Stimulated activated memory B cell treated with anti-CD40 and anti-IgM and Interleukin-4, amounts not matched to agents 10 μg/mL and 1 μg/mL and 100 μg/mL, for 72 hours (primary cell): ENCODE measurements around the gene CYP26C1.
"Not testable (repeated sequence)": the region's sequence is repeated elsewhere in the genome, so short reads cannot be mapped to it uniquely, and the experiment has no call there.

Source experiments
- ATAC-seq: fragments of 150-1000 bp; cut with Tn5 transposase; 2 replicates; pipeline ENCODE4 v1.10.0; 2021
- H3K27ac Mint-ChIP-seq: one replicate; pipeline ENCODE4 v1.8.0; 2022; ENCODE audit warnings: mild to moderate bottlenecking, mixed read lengths
- H3K27me3 Mint-ChIP-seq: one replicate; pipeline ENCODE4 v1.8.0; 2022; ENCODE audit warnings: mixed read lengths
- H3K36me3 Mint-ChIP-seq: one replicate; pipeline ENCODE4 v1.8.0; 2022; ENCODE audit warnings: mixed read lengths
- H3K4me1 Mint-ChIP-seq: one replicate; pipeline ENCODE4 v1.8.0; 2022; ENCODE audit warnings: mixed read lengths
- H3K4me3 Mint-ChIP-seq: one replicate; pipeline ENCODE4 v1.8.0; 2022; ENCODE audit warnings: mild to moderate bottlenecking, moderate library complexity, mixed read lengths
- H3K9me3 Mint-ChIP-seq: one replicate; pipeline ENCODE4 v1.8.0; 2022; ENCODE audit warnings: mixed read lengths

The CYP26C1 gene

DNA sequence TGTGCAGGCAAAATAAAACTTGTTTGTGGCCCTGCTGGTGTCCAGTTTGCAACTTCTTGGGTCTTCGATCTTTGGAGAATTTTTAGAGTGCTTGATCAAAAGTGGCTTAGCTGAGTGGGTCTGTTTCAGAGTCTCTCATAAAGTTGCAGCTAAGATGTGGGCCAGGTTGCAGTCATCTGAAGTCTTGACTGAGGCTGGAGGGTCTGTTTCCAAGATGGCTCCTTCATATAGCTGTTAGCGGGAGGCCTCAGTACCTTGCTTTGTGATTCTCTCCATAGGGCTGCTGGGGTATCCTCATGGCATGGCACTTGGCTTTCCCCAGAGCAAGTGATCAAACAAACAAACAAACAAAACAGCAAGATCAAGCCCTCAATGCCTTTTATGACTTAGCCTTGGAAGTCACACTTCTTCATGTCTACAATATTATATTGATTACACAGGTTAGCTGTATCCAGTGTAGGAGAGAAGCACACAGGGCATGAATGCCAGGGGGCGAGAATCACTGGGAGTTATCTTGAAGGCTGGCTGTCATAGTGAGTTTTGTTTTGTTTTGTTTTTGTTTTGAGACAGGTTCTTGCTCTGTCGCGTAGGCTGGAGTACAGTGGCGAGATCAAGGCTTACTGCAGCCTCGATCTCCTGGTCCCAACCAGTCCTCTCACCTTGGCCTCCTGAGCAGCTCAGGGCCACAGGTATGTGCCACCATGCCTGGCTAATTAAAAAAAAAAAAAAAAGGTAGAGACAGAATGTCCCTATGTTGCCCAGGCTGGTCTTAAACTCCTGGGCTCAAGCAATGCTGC, 23.3 kb downstream of the CYP26C1 start:
- Mint-ChIP-seq H3K4me1 (peaks cover 13% of the 10 kb centered on the region), H3K4me3 (no peak overlapping the region), H3K27me3 (peaks cover 46% of the 10 kb centered on the region), H3K9me3 (no peaks in the 10 kb centered on the region), H3K27ac (no peak overlapping the region), H3K36me3 (no peaks in the 10 kb centered on the region)
- no peak for ATAC-seq

DNA sequence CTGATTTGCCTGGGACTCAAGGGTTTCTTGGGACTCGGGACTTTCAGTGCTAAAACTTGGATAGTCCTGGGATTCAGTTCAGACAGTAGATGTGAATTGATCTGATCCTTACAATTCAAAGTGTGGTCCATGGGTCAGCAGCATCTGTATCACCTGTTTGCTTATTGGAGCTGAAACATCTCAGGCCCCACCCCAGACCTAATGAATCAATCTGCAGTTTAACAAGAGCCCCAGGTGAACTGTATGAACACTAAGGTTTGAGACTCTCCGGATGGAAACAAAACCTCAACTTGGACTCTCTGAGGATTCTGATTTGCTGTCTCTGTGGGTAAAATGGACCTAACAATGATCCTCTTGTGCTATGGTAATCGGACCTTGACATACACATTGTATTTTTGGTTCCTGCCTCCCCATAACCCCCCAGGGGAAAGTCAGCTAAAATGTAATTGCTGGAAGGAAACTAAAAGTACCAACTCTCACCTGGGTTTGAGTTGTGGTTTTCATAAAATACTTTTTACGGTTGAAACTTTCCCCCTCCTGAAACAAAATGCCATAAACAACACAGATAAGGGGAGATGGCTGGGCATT, 24.8 kb downstream of the CYP26C1 start:
- H3K36me3 Mint-ChIP-seq = no peaks in the 10 kb centered on the region
- no peak overlapping the region for H3K27ac Mint-ChIP-seq
- peak; percentile 9 for ATAC-seq
- H3K27me3 Mint-ChIP-seq = peaks cover 40% of the 10 kb centered on the region
- peaks cover 8% of the 10 kb centered on the region for H3K4me1 Mint-ChIP-seq
- H3K9me3 Mint-ChIP-seq = no peaks in the 10 kb centered on the region
- no peak overlapping the region for H3K4me3 Mint-ChIP-seq

DNA sequence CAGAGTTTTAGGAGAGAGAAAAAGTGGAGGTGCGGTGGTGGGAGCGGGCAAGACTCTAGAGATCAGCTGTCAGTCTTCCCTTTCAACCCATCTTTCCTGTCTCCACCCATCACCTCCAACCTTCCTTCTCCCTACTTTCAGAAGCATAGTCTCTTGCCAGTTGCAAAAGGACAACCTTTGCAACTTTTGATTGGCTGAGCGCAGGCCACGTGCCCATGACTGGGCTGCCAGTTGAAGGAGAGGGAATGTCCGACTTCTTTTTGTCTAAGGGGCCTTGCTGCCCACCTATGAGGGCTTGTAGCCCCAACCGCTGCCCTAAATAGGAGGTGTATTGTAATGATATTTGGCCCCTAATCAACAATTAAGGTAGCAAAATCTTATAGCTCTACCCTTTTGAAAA, 25.7 kb downstream of the CYP26C1 start:
- peaks cover 7% of the 10 kb centered on the region for H3K4me1 Mint-ChIP-seq
- no peak overlapping the region for H3K4me3 Mint-ChIP-seq
- peaks cover 40% of the 10 kb centered on the region for H3K27me3 Mint-ChIP-seq
- ATAC-seq = no peak
- H3K36me3 Mint-ChIP-seq = no peaks in the 10 kb centered on the region
- no peaks in the 10 kb centered on the region for H3K9me3 Mint-ChIP-seq
- H3K27ac Mint-ChIP-seq = no peak overlapping the region

DNA sequence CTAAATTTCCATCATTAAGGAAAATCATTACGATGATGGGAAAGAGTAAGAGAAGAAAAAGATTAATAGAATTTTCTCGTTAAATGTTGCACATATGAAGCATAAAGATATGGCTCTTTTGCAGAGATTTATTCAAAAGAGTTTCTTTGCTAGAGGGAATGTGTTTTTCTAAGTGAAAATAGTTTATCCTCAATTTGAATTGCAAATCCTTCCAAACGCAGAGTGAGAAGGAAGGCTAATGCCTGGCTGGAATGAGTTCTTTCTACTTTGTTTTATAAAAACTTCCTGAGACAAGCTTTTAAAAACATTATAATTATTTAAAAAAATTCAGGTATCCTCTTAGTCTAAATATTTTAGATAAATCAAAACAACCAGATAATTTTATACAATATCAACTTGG, 27.2 kb downstream of the CYP26C1 start:
- H3K9me3 Mint-ChIP-seq = no peaks in the 10 kb centered on the region
- peaks cover 38% of the 10 kb centered on the region for H3K27me3 Mint-ChIP-seq
- H3K27ac Mint-ChIP-seq = no peak overlapping the region
- H3K36me3 Mint-ChIP-seq = no peaks in the 10 kb centered on the region
- no peak for ATAC-seq
- H3K4me3 Mint-ChIP-seq = no peak overlapping the region
- peaks cover 7% of the 10 kb centered on the region for H3K4me1 Mint-ChIP-seq

DNA sequence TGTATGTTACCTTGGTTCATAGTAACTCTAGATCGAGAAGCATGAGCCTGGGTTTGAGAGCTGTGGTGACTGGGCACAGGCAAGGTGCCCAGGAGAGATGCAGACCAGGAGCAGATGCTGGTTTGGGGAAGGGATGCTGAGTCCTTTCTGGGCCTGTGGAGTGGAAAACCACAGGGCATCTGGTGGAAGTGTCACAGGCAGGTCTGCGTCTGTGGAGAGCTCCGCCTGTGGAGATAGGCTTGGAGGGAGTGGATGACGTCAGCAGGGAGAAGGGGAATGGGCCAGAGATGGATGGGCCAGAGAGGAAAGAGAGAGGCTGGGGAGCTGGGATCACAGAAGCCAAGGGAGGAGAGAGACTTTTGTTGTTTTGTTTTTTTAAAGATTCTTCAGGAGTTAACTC, 27.9 kb downstream of the CYP26C1 start:
- Mint-ChIP-seq H3K4me1 (peaks cover 7% of the 10 kb centered on the region), H3K36me3 (no peaks in the 10 kb centered on the region), H3K4me3 (no peak overlapping the region), H3K27me3 (peaks cover 44% of the 10 kb centered on the region), H3K27ac (no peak overlapping the region), H3K9me3 (no peaks in the 10 kb centered on the region)
- no peak for ATAC-seq

DNA sequence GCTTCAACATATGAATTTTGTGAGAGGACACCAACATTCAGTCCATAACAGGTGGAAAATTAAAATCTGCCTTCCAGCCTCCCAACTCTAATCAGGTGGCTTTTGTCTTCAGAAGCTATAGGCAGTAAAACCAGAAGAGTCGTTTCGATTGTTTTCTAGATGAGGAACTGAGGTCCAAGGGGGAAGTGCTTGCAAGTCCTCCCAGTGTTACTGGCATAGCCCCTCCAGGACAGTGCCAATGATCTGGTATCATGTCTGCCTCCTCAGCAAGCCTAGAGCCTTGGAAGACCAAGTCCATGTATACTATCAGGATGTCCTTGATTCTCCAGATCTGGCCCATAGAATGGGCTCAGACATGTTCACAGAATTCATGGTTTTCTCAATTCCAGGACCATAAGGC, 30.0 kb downstream of the CYP26C1 start:
- Mint-ChIP-seq H3K9me3 (no peaks in the 10 kb centered on the region), H3K4me1 (peaks cover 5% of the 10 kb centered on the region), H3K27me3 (peaks cover 48% of the 10 kb centered on the region), H3K4me3 (no peak overlapping the region), H3K36me3 (no peaks in the 10 kb centered on the region), H3K27ac (no peak overlapping the region)
- ATAC-seq = no peak

DNA sequence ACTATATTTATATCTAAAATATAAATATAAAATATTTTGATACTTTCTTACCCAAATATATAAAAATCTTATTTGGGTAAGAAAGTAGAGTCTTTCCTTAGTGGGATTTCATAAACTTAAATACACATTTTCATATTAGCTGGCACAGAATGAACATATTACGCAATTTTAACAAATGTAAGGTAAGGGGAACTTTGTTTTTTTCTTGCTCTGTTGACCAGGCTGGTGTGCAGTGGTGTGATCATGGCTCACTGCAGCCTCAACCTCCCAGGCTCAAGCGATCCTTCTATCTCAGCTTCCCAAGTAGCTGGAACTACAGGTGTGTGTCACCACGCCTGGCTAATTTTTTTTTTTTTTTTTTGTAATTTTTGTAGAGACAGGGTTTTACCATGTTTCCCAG, 31.4 kb downstream of the CYP26C1 start:
- H3K4me3 Mint-ChIP-seq = no peak overlapping the region
- peaks cover 48% of the 10 kb centered on the region for H3K27me3 Mint-ChIP-seq
- H3K36me3 Mint-ChIP-seq = no peaks in the 10 kb centered on the region
- no peak for ATAC-seq
- H3K4me1 Mint-ChIP-seq = no peaks in the 10 kb centered on the region
- no peak overlapping the region for H3K27ac Mint-ChIP-seq
- H3K9me3 Mint-ChIP-seq = no peaks in the 10 kb centered on the region

DNA sequence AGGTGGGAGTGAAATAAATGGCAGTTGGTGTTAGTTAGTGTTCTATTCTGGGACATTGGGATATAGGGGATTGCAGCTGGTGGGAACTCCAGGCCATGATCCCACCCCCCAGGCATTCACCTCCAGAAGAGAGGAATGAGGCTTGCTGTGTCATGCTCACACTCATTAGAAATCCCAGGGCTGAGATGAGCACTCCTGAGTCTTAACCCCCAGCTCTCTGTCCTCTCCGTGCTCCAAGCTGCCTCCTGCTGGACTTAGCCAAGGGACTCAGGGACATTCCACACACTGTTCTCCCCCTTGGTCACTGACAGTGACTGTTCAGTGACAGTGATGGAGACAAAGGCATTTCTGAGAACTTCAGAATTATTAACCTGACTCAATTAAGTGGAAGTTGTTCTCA, 34.6 kb downstream of the CYP26C1 start:
- no peaks in the 10 kb centered on the region for H3K36me3 Mint-ChIP-seq
- no peak for ATAC-seq
- H3K9me3 Mint-ChIP-seq = no peaks in the 10 kb centered on the region
- no peak overlapping the region for H3K4me3 Mint-ChIP-seq
- H3K4me1 Mint-ChIP-seq = no peaks in the 10 kb centered on the region
- H3K27ac Mint-ChIP-seq = no peak overlapping the region
- peaks cover 23% of the 10 kb centered on the region for H3K27me3 Mint-ChIP-seq

DNA sequence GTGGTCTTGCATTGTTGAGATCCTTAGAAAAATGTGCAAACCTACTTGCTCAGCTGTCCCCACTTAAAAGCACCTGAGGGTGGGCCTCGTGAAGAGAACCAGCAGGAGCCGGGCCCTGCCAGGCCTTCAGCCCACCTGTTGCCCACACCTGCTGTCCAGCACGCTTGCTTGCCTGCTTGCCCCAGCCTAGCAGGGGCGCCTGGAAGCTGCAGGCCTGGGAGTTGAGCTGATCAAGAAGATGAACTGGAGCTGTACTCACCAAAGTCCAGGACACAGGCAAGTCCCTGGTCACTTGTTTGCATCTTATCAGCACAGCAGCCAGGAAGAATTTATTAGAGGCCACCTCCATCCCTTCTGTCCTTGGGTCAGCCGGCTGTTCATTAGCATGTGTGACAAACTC, 36.3 kb downstream of the CYP26C1 start:
- Mint-ChIP-seq H3K27me3 (peaks cover 15% of the 10 kb centered on the region), H3K27ac (no peak overlapping the region), H3K36me3 (no peaks in the 10 kb centered on the region), H3K4me3 (no peak overlapping the region), H3K9me3 (no peaks in the 10 kb centered on the region), H3K4me1 (no peaks in the 10 kb centered on the region)
- ATAC-seq = no peak

DNA sequence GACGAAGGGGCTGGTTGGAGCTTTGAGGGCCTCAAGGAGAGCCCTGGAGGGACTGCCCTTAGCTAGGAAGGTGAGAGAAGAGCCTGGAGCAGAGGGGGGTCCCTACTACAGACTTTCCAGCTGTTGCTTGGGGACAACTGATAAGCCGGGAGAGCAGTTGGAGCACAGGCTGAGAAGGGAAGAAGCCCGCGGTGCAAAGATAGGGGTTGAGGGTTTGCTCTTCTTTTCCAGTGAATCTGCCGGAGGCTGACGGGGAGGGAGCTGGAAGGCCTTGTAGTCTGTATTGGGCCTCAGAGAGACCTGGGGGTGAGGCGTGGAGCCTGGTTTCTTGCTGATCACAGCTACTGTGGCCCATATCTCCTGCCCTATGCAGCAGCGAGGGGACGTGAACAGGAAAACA, 36.8 kb downstream of the CYP26C1 start:
- no peak overlapping the region for H3K27ac Mint-ChIP-seq
- H3K36me3 Mint-ChIP-seq = no peaks in the 10 kb centered on the region
- ATAC-seq = no peak
- no peak overlapping the region for H3K4me3 Mint-ChIP-seq
- H3K4me1 Mint-ChIP-seq = no peaks in the 10 kb centered on the region
- no peaks in the 10 kb centered on the region for H3K9me3 Mint-ChIP-seq
- peaks cover 15% of the 10 kb centered on the region for H3K27me3 Mint-ChIP-seq

DNA sequence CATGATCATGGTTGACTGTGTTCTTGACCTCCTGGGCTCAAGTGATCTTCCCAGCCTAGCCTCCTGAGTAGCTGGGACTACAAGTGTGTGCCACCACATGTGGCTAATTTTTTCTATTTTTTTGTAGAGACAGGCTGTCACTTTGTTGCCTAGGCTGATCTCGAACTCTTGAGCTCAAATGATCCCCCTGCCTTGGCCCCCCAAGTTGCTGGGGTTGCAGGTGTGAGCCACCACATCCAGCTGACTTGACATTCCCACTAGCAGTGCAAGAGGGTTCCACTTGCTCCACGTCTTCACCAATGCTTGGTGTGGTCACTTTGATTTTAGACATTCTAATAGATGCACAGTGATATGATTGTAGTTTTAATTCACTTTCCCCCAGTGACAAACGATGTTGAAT, 38.2 kb downstream of the CYP26C1 start:
- peaks cover 6% of the 10 kb centered on the region for H3K36me3 Mint-ChIP-seq
- no peaks in the 10 kb centered on the region for H3K4me1 Mint-ChIP-seq
- H3K4me3 Mint-ChIP-seq = no peak overlapping the region
- no peaks in the 10 kb centered on the region for H3K9me3 Mint-ChIP-seq
- H3K27ac Mint-ChIP-seq = no peak overlapping the region
- peaks cover 10% of the 10 kb centered on the region for H3K27me3 Mint-ChIP-seq
- ATAC-seq = no peak

DNA sequence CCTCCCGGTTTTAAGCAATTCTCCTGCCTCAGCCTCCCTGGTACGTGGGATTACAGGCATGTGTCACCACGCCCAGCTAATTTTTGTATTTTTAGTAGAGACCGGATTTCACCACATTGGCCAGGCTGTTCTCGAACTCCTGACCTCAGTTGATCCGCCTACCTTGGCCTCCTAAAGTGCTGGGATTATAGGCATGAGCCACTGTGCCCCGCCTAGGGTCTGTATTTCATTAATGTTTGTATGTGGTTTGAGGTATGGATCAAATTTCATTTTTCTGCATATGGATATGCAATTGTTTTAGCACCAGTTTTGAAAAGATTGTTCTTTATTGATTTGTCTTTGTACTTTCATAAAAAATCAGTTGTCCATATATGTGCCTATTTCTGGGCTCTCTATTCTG, 39.1 kb downstream of the CYP26C1 start:
- peaks cover 6% of the 10 kb centered on the region for H3K36me3 Mint-ChIP-seq
- no peak for ATAC-seq
- H3K27me3 Mint-ChIP-seq = peaks cover 10% of the 10 kb centered on the region
- H3K9me3 Mint-ChIP-seq = no peaks in the 10 kb centered on the region
- H3K27ac Mint-ChIP-seq = no peak overlapping the region
- H3K4me1 Mint-ChIP-seq = no peaks in the 10 kb centered on the region
- no peak overlapping the region for H3K4me3 Mint-ChIP-seq

DNA sequence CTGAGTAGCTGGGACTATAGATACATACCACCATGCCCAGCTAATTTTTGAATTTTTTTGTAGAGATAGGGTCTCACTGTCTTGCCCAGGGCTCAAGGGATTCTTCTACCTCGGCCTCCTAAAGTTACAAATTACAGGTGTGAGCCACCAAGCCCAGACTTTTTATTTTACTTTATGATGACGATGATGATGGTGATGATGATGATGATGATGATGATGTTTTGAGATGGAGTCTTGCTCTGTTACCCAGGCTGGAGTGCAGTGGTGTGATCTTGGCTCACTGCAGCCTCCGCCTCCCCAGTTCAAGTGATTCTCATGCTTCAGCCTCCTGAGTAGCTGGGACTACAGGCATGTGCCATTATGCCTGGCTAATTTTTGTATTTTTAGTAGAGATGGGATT, 40.5 kb downstream of the CYP26C1 start:
- not testable (repeated sequence) for H3K36me3 Mint-ChIP-seq, H3K27me3 Mint-ChIP-seq, ATAC-seq, H3K4me3 Mint-ChIP-seq, H3K9me3 Mint-ChIP-seq, H3K27ac Mint-ChIP-seq, H3K4me1 Mint-ChIP-seq

DNA sequence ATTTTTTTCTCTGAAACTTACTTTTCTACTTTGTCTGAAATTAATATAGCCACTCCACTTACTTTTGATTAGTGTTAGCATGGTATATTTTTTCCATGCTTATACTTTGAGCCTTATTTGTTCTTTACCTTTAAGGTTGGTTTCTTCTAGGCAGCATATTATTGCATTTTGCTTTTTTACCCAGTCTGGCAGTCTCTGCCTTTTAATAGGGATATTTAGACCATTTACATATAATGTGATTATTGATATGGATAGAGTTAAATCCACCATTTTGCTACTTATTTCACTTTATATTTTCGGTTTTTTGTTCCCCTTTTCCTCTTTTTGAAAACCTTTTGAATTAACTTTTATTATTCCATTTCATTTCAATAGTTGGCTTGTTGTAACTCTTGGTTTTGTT, 43.4 kb downstream of the CYP26C1 start:
- H3K36me3 Mint-ChIP-seq = peaks cover 6% of the 10 kb centered on the region
- peaks cover 5% of the 10 kb centered on the region for H3K4me1 Mint-ChIP-seq
- peaks cover 10% of the 10 kb centered on the region for H3K27me3 Mint-ChIP-seq
- ATAC-seq = no peak
- no peak overlapping the region for H3K4me3 Mint-ChIP-seq
- no peak overlapping the region for H3K27ac Mint-ChIP-seq
- no peaks in the 10 kb centered on the region for H3K9me3 Mint-ChIP-seq

DNA sequence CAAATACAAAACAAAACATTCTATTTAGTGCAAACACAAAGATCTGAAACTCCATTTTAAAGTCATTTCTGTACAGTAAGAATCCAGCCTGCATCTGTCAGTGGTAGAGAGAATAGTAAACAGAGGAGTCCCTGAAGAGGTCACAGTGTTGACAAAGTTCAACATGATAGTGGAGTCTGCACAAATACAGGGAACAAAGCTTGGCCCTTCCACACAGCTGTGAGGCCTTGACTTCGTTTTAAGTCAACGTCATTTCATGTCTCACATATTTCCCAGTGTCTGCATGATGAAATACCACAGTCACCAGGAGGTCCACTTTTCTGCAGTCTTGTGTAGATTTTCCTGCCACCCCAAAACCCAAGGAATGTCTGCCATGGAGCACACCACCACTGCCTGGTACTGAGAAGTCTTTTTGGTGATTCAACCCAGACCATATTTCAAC, 46.1 kb downstream of the CYP26C1 start:
- Mint-ChIP-seq H3K36me3 (peaks cover 6% of the 10 kb centered on the region), H3K4me1 (peaks cover 21% of the 10 kb centered on the region), H3K9me3 (no peaks in the 10 kb centered on the region), H3K27ac (no peak overlapping the region), H3K4me3 (no peak overlapping the region), H3K27me3 (peaks cover 10% of the 10 kb centered on the region)
- no peak for ATAC-seq

DNA sequence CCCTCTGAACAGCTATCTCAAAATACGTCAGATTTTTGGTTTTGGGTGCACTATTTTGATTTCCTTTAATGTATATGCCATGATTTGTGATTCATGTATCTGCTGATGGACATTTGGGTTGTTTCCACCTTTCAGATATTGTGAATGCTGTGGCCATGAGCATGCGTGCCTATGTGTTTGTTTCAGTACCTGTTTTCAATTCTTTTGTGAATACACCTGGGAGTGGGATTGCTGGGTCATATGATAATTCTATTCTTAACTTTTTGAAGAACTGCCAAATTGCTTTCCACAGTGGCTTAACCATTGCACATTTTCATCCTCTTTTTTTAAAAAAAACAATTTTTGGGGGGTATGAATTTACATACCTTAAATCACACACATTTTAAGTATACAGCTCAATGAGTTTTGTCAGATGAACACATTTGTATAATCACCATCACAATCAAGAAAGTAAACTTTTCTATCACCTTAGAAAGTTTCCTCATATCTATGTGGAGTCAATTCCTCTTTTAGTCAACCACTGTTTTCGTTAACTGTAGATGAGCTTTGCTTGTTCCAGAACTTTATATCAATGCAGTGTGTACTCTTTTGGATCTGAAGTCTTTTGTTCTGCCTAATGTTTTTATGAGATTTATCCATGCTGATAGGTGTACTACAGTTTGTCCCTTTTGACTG, 50.0 kb downstream of the CYP26C1 start:
- H3K27me3 Mint-ChIP-seq = peaks cover 21% of the 10 kb centered on the region
- H3K36me3 Mint-ChIP-seq = no peaks in the 10 kb centered on the region
- H3K27ac Mint-ChIP-seq = peak overlapping the region; percentile 83
- ATAC-seq = peak; percentile 89
- peak overlapping the region; percentile 10 for H3K4me3 Mint-ChIP-seq
- peaks cover 32% of the 10 kb centered on the region for H3K4me1 Mint-ChIP-seq
- no peaks in the 10 kb centered on the region for H3K9me3 Mint-ChIP-seq
